Skeletal muscle satellite cell (primary cell): ENCODE results near the gene AP1G2.

Source experiments
- H3K27me3 ChIP-seq: 2 replicates; pipeline ENCODE4 v1.7.0; 2013; ENCODE audit warnings: low read length; ENCODE audit not compliant: control insufficient read depth, insufficient read depth
- H3K36me3 ChIP-seq: 2 replicates; pipeline ENCODE4 v1.7.0; 2013; ENCODE audit warnings: mild to moderate bottlenecking, control low read depth, low read length; ENCODE audit not compliant: insufficient read depth
- H3K4me1 ChIP-seq: 2 replicates; pipeline ENCODE4 v1.7.0; 2013; ENCODE audit warnings: low read length; ENCODE audit not compliant: control insufficient read depth, insufficient read depth
- H3K4me2 ChIP-seq: 2 replicates; pipeline ENCODE4 v1.7.0; 2013; ENCODE audit warnings: mild to moderate bottlenecking, low read length
- H3K4me3 ChIP-seq: 2 replicates; pipeline ENCODE4 v1.7.0; 2013; ENCODE audit warnings: low read length
- H3K9ac ChIP-seq: 2 replicates; pipeline ENCODE4 v1.7.0; 2013; ENCODE audit warnings: mild to moderate bottlenecking, low read depth, low read length, moderate library complexity
- H3K9me3 ChIP-seq: replicated peaks from 2 replicates; pipeline ENCODE4 v1.7.0; 2013; ENCODE audit warnings: mild to moderate bottlenecking, control low read depth, low read length

Gene AP1G2

GRCh38 chr14:23525611-23526010 lies 42.0 kb downstream of the AP1G2 start:
- Histone ChIP-seq H3K36me3 (no peaks in the 10 kb centered on the region), H3K4me3 (no peak overlapping the region), H3K4me2 (no peak overlapping the region), H3K27me3 (no peaks in the 10 kb centered on the region), H3K9me3 (no peaks in the 10 kb centered on the region), H3K4me1 (no peaks in the 10 kb centered on the region), H3K9ac (no peak overlapping the region)

GRCh38 chr14:23524954-23525353 lies 42.6 kb downstream of the AP1G2 start:
- H3K4me3 ChIP-seq = no peak overlapping the region
- H3K36me3 ChIP-seq = no peaks in the 10 kb centered on the region
- H3K9me3 ChIP-seq = no peaks in the 10 kb centered on the region

GRCh38 chr14:23523229-23524016 lies 44.2 kb downstream of the AP1G2 start:
- H3K27me3 ChIP-seq = no peaks in the 10 kb centered on the region
- no peak overlapping the region for H3K4me3 ChIP-seq
- H3K4me2 ChIP-seq = no peak overlapping the region
- no peaks in the 10 kb centered on the region for H3K36me3 ChIP-seq
- no peak overlapping the region for H3K9ac ChIP-seq
- no peaks in the 10 kb centered on the region for H3K4me1 ChIP-seq
- H3K9me3 ChIP-seq = no peaks in the 10 kb centered on the region

More at GRCh38 chr14:23524954-23525353, 42.6 kb downstream of the AP1G2 start:
- H3K9ac ChIP-seq = no peak overlapping the region
- H3K4me1 ChIP-seq = no peaks in the 10 kb centered on the region
- H3K4me2 ChIP-seq = no peak overlapping the region
- no peaks in the 10 kb centered on the region for H3K27me3 ChIP-seq

- Histone ChIP-seq H3K27me3 (no peaks in the 10 kb centered on the region), H3K4me1 (no peaks in the 10 kb centered on the region), H3K36me3 (no peaks in the 10 kb centered on the region), H3K9ac (no peak overlapping the region), H3K4me2 (no peak overlapping the region), H3K9me3 (no peaks in the 10 kb centered on the region), H3K4me3 (no peak overlapping the region)
Observed at GRCh38 chr14:23522643-23523198, 44.9 kb downstream of the AP1G2 start.

- Histone ChIP-seq H3K9me3 (no peaks in the 10 kb centered on the region), H3K4me3 (no peak overlapping the region), H3K4me1 (no peaks in the 10 kb centered on the region), H3K9ac (no peak overlapping the region), H3K36me3 (no peaks in the 10 kb centered on the region), H3K27me3 (no peaks in the 10 kb centered on the region), H3K4me2 (no peak overlapping the region)
Observed at GRCh38 chr14:23521785-23522640, 45.6 kb downstream of the AP1G2 start.

- H3K9ac ChIP-seq = no peak overlapping the region
- H3K36me3 ChIP-seq = no peaks in the 10 kb centered on the region
- no peaks in the 10 kb centered on the region for H3K27me3 ChIP-seq
- no peaks in the 10 kb centered on the region for H3K4me1 ChIP-seq
- H3K4me2 ChIP-seq = no peak overlapping the region
- H3K4me3 ChIP-seq = no peak overlapping the region
- H3K9me3 ChIP-seq = no peaks in the 10 kb centered on the region
Observed at GRCh38 chr14:23520899-23521533, 46.6 kb downstream of the AP1G2 start.

GRCh38 chr14:23518709-23519108 lies 48.9 kb downstream of the AP1G2 start:
- Histone ChIP-seq H3K4me1 (no peaks in the 10 kb centered on the region), H3K36me3 (no peaks in the 10 kb centered on the region), H3K4me2 (no peak overlapping the region), H3K9ac (no peak overlapping the region), H3K27me3 (peaks cover 2% of the 10 kb centered on the region), H3K9me3 (no peaks in the 10 kb centered on the region), H3K4me3 (no peak overlapping the region)

GRCh38 chr14:23517650-23518326 lies 49.8 kb downstream of the AP1G2 start:
- Histone ChIP-seq H3K27me3 (peaks cover 8% of the 10 kb centered on the region), H3K4me2 (no peak overlapping the region), H3K4me3 (no peak overlapping the region), H3K36me3 (no peaks in the 10 kb centered on the region), H3K9ac (no peak overlapping the region), H3K9me3 (no peaks in the 10 kb centered on the region), H3K4me1 (no peaks in the 10 kb centered on the region)

- H3K4me1 ChIP-seq = no peaks in the 10 kb centered on the region
Observed at GRCh38 chr14:23514644-23514957, 53.0 kb downstream of the AP1G2 start.

GRCh38 chr14:23513818-23514643 lies 53.6 kb downstream of the AP1G2 start:
- Histone ChIP-seq H3K4me1 (no peaks in the 10 kb centered on the region), H3K36me3 (no peaks in the 10 kb centered on the region), H3K4me2 (no peak overlapping the region), H3K9ac (no peak overlapping the region), H3K27me3 (peaks cover 8% of the 10 kb centered on the region), H3K4me3 (no peak overlapping the region), H3K9me3 (no peaks in the 10 kb centered on the region)

More at GRCh38 chr14:23514644-23514957, 53.0 kb downstream of the AP1G2 start:
- H3K27me3 ChIP-seq = peaks cover 8% of the 10 kb centered on the region
- H3K9me3 ChIP-seq = no peaks in the 10 kb centered on the region
- no peaks in the 10 kb centered on the region for H3K36me3 ChIP-seq
- H3K9ac ChIP-seq = no peak overlapping the region
- H3K4me3 ChIP-seq = no peak overlapping the region
- H3K4me2 ChIP-seq = no peak overlapping the region
